Psoas muscle (tissue), 8 donors: ENCODE measurements around the gene NFKBIE. TPM values are rescaled to one million over a fixed set of nuclear protein-coding genes. Genes with fewer than 3 reads are reported as not detected.
A peak's percentile ranks its signal among the peaks of the same experiment; 100 is the strongest.

Experiments
- ATAC-seq, 4 donors: fragments of 200-7000 bp; cut with Tn5 transposase; one replicate each; pipeline ENCODE4 v1.9.1; 2020; ENCODE audit warnings: moderate library complexity in 3 of 4, mild to moderate bottlenecking in 2 of 4
- DNase-seq, 2 donors: peaks; one replicate each; pipeline ENCODE4 v3.0.0-alpha.2; 2020
- H3K27ac ChIP-seq: fragments of 200-600 bp; one replicate; pipeline ENCODE4 v1.8.0; 2022
- H3K27me3 ChIP-seq, 3 donors: fragments of 200-600 bp in 1 of 3; one replicate each; pipeline versions ENCODE4 v1.6.1 to v1.8.0; 2013 to 2022; ENCODE audit warnings: low read length in 2 of 3, mild to moderate bottlenecking in 2 of 3, moderate library complexity in 1 of 3; ENCODE audit not compliant: insufficient read depth in 3 of 3
- H3K36me3 ChIP-seq, 2 donors: fragments of 200-600 bp in 1 of 2; one replicate each; pipeline versions ENCODE4 v1.6.1 to v1.8.0; 2013 to 2022; ENCODE audit warnings: low read depth in 1 of 2, mild to moderate bottlenecking in 1 of 2, moderate library complexity in 1 of 2; ENCODE audit not compliant: insufficient read depth in 1 of 2
- H3K4me1 ChIP-seq: fragments of 200-600 bp; one replicate; pipeline ENCODE4 v1.8.0; 2022
- H3K4me3 ChIP-seq: fragments of 200-600 bp; one replicate; pipeline ENCODE4 v1.8.0; 2022; ENCODE audit warnings: mild to moderate bottlenecking
- H3K9me3 ChIP-seq: fragments of 200-600 bp; one replicate; pipeline ENCODE4 v1.8.0; 2022
- CTCF ChIP-seq: fragments of 200-600 bp; IDR thresholded peaks from one replicate; pipeline ENCODE4 v1.8.0; 2022; ENCODE audit warnings: antibody characterized with exemption
- WGBS, 3 donors: extraction: QIAGEN DNeasy Blood & Tissue Kit; methylation state at CpG; one replicate each; pipeline versions ENCODE4 v1.1.6 to v1.1.7; 2013; 5-methylcytosine and 5-hydroxymethylcytosine counted together
- intact Hi-C, 2 donors: fragments of 100-400 bp; cut with DNase I; formaldehyde crosslinking; loops; one replicate each; pipeline versions ENCODE4 v1.11.0 to v1.14.2; 2022
- polyA plus RNA-seq, 3 donors: library from polyadenylated mRNA; stranded (reverse); fragments of 200-250 nt; gene quantifications; one replicate each; pipeline ENCODE4 v1.2.3, GENCODE V29; 2013
- total RNA-seq, 4 donors: library from RNA; stranded (reverse); fragmentation: NEBNext Ultra II Directional in 2 of 4; extraction: Animal tissue kit (Norgen Biotek cat#: 25700) in 2 of 4; gene quantifications; one replicate each; pipeline versions ENCODE4 v1.2.1 to v1.2.4, GENCODE V29; 2021 to 2023
- donor health status: healthy with polysubstance abuse.
- donor health status: DM: no; HTN: no; CAD: no; lungs with moderate emphysema.
- donor health status: Bipolar disorder and iron deficiency.
- donor health status: healthy.
- donor health status: DM: yes; HTN: yes; CAD: no.
- donor health status: DM: no; HTN: no; CAD: no.
- donor health status: DM: no; HTN: no; CAD: no.
- donor health status: DM: yes; HTN: yes; CAD: no.

The NFKBIE gene
- total and polyA plus RNA-seq, 7 donors = 2.1 to 5.2 (median 3.3) TPM

GRCh38 chr6:44228031-44228430 lies 37.3 kb downstream of the NFKBIE start:
- TF ChIP-seq CTCF = no peak
- WGBS, 3 donors = 36 to 61% (median 49%) methylated on average over 6 of the region's 6 CpGs
- no peaks in the 10 kb centered on the region for H3K27me3 ChIP-seq
- intact Hi-C loops = loop anchor here in 1 of 2 donors (5.0 kb wide), 1 partner anchor 126 kb away; no protein-coding TSS in a partner anchor
- DNase-seq (no peak), ATAC-seq (no peak)
- peak overlapping the region; percentile 71 for H3K4me3 ChIP-seq
- H3K9me3 ChIP-seq = no peaks in the 10 kb centered on the region
- peaks cover 65% of the 10 kb centered on the region for H3K4me1 ChIP-seq
- peaks cover 2 to 36% of the 10 kb centered on the region in 2 donors for H3K36me3 ChIP-seq
- peak overlapping the region; percentile 87 for H3K27ac ChIP-seq

DNA sequence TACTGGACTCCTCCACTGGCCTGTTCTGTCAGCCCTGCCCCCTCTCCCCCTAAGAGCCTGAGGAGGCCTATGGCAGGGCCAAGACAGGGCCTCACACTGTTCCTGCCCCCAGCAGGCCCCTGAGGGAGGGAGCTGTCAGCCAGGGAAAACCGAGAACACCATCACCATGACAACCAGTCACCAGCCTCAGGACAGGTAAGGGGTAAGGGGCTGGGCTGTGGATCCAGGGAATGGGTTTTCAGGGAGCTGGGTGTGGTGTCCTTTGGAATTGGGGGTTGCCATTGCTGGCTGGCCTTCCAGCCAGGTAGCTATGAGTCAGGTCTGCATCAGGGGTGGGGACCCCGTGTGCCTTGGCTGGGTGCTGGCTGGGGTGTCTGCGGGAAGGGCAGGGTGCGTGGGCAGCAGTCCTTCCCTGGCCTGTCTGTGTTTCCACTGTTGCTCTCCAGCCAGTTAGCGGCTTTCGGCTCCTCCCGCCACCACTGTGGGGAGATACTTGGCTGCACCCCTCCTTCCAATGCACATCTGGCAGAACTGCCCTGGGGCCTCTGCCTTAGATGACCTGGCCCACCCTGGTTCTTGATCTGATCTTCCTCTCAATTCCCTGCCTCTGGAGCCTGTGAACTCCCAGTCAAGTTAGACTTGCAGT lies 38.1 kb downstream of the NFKBIE start:
- intact Hi-C loops = loop anchor here in 1 of 2 donors (5.0 kb wide), 1 partner anchor 125 kb away; no protein-coding TSS in a partner anchor
- no peaks in the 10 kb centered on the region for H3K9me3 ChIP-seq
- H3K27ac ChIP-seq = peak overlapping the region; percentile 87
- H3K36me3 ChIP-seq = peaks cover 0 to 28% of the 10 kb centered on the region in 2 donors
- no peak for TF ChIP-seq CTCF
- DNase-seq (no peak), ATAC-seq (peak in 3 of 4 donors; percentile 3 to 14 (median 5))
- peaks cover 63% of the 10 kb centered on the region for H3K4me1 ChIP-seq
- WGBS, 3 donors = 13 to 43% (median 16%) methylated on average over 7 of the region's 7 CpGs
- no peaks in the 10 kb centered on the region for H3K27me3 ChIP-seq
- H3K4me3 ChIP-seq = peak overlapping the region; percentile 71

DNA sequence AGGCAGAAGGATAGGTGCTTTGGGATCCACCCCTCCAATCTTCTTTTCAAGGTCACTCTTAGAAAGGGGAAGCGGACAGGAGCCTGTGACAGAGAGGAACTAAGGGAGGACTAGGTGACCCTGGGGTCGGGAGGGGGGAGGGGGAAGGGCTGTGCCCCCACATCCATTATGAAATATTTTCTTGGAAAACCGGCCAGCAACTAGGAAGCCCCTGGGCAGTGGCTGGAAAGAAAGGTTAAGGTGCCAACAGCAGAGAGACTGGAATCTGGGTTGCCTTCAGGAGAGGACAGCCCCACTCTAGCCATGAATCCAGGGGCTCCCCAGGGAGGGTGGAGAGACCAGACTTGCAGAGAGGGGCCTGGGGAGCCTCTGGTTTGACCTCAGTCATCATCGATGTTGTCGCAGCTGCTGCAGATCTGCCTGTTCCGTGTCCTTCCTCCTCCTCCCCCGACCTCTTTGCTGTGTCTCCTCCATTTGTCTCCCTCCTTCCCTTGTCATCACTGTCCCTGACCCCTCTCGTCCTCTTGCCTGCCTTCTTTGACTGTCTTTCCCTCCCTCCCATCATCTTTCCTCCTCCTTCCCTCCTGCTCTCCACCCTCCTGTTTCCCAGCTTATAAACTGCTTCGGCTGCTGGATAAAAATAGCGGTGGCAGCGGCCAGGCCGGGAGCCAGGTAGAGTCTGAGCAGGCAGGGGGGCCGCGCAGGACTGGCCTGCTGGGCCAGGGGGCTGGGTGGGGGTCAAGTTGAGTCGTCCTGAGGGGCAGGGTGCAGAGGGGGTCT lies 38.8 kb downstream of the NFKBIE start:
- 20 to 23% (median 22%) methylated on average over 14 to 15 of the region's 15 CpGs for WGBS, 3 donors
- peaks cover 67% of the 10 kb centered on the region for H3K4me1 ChIP-seq

More for the DNA sequence above, 38.8 kb downstream of the NFKBIE start:
- TF ChIP-seq CTCF = no peak
- ATAC-seq = peak in 3 of 4 donors; percentile 46 to 60 (median 50)
- intact Hi-C loops = loop anchor here in 1 of 2 donors (5.0 kb wide), 1 partner anchor 124 kb away; no protein-coding TSS in a partner anchor
- Histone ChIP-seq H3K27ac (peak overlapping the region; percentile 87), H3K9me3 (no peaks in the 10 kb centered on the region), H3K4me3 (peak overlapping the region; percentile 71), H3K27me3 (no peaks in the 10 kb centered on the region), H3K36me3 (peaks cover 0 to 21% of the 10 kb centered on the region in 2 donors)
- peak in 1 of 2 donors; percentile 67 for DNase-seq
